Fibroblast of skin of right biceps (primary cell): ENCODE data around the gene EXOSC5.
"Not testable (repeated sequence)": the region's sequence is repeated elsewhere in the genome, so short reads cannot be mapped to it uniquely, and the experiment has no call there.

ENCODE experiments used
- DNase-seq: peaks from one replicate; pipeline ENCODE4 v3.0.0-alpha.2; 2013

The EXOSC5 gene

GRCh38 chr19:41364524-41365391 is 32.4 kb downstream of the EXOSC5 start:
- DNase-seq, result no peak

- DNase-seq, result peak; percentile 99
Measured at GRCh38 chr19:41363753-41364523, 33.2 kb downstream of the EXOSC5 start, which contains the start of gene B9D2. Gene B9D2 (minus strand): TSS chr19:41364149. CDS start chr19:41363519, 630 bp downstream.

- no peak for DNase-seq
Measured at GRCh38 chr19:41363371-41363752, 33.8 kb downstream of the EXOSC5 start.

- DNase-seq, result no peak
Measured at GRCh38 chr19:41362143-41362847, 34.9 kb downstream of the EXOSC5 start.

GRCh38 chr19:41359741-41360140 is 37.4 kb downstream of the EXOSC5 start:
- DNase-seq, result no peak

- no peak for DNase-seq
Measured at GRCh38 chr19:41357746-41358145, 39.4 kb downstream of the EXOSC5 start.

GRCh38 chr19:41356984-41357739 is 40.0 kb downstream of the EXOSC5 start:
- no peak for DNase-seq

- DNase-seq, result no peak
Measured at GRCh38 chr19:41355802-41356201, 41.4 kb downstream of the EXOSC5 start.

- no peak for DNase-seq
Measured at GRCh38 chr19:41355035-41355434, 42.1 kb downstream of the EXOSC5 start.

GRCh38 chr19:41354343-41354953 is 42.7 kb downstream of the EXOSC5 start:
- no peak for DNase-seq

GRCh38 chr19:41353466-41354342 is 43.5 kb downstream of the EXOSC5 start, which contains the start of gene TGFB1:
Gene TGFB1 (minus strand): TSS chr19:41353922. CDS start chr19:41353044, 878 bp downstream.
- peak; percentile 93 for DNase-seq

- peak; percentile 62 for DNase-seq
Measured at GRCh38 chr19:41352609-41353465, 44.3 kb downstream of the EXOSC5 start.

GRCh38 chr19:41352279-41352608 is 44.9 kb downstream of the EXOSC5 start:
- DNase-seq, result no peak

GRCh38 chr19:41351339-41352245 is 45.6 kb downstream of the EXOSC5 start:
- DNase-seq, result peak; percentile 47

GRCh38 chr19:41350735-41351338 is 46.3 kb downstream of the EXOSC5 start:
- peak; percentile 43 for DNase-seq

- not testable (repeated sequence) for DNase-seq
Measured at GRCh38 chr19:41346916-41347315, 50.2 kb downstream of the EXOSC5 start.

GRCh38 chr19:41344162-41344561 is 53.0 kb downstream of the EXOSC5 start:
- DNase-seq, result no peak
